K562 (cell line): ENCODE results near the gene SLC37A4. TPM values are rescaled to one million over a fixed set of nuclear protein-coding genes. Genes with fewer than 3 reads are reported as not detected.

Source experiments
- ARNT ChIP-seq, 2 experiments: fragments of 450-650 bp; IDR thresholded peaks; 2 replicates each; pipeline ENCODE4 v1.6.1; 2016; ENCODE audit warnings: mild to moderate bottlenecking in 1 of 2
- BDP1 ChIP-seq: IDR thresholded peaks from 3 replicates; pipeline ENCODE4 v1.6.1; 2011; ENCODE audit not compliant: insufficient read length, insufficient read depth
- CBX1 ChIP-seq: sonication (generic); IDR thresholded peaks from 2 replicates; pipeline ENCODE4 v1.6.1; 2016; ENCODE audit warnings: antibody characterized with exemption, low read depth, mild to moderate bottlenecking
- CBX3 ChIP-seq, 2 experiments: IDR thresholded peaks; 1 replicate in 1 of 2; 2 replicates in 1 of 2; pipeline ENCODE4 v1.6.1; 2012; ENCODE audit warnings: inconsistent platforms in 2 of 2, low read length in 2 of 2, borderline replicate concordance in 1 of 2, control low read depth in 1 of 2
- CHD1 ChIP-seq: fragments of 200-600 bp; sonication (generic); IDR thresholded peaks from one replicate; pipeline ENCODE4 v1.6.1; 2012; ENCODE audit warnings: mild to moderate bottlenecking, moderate library complexity, low read length, inconsistent platforms
- CHD2 ChIP-seq: IDR thresholded peaks from 2 replicates; pipeline ENCODE4 v1.6.1; 2011; ENCODE audit warnings: low read depth, low read length
- CREBBP ChIP-seq: IDR thresholded peaks from one replicate; pipeline ENCODE4 v1.6.1; 2012; ENCODE audit warnings: low read depth, mild to moderate bottlenecking, control low read depth, inconsistent platforms, low read length
- ETV1 ChIP-seq: fragments of 450-650 bp; conservative IDR thresholded peaks from 2 replicates; pipeline ENCODE4 v1.6.1; 2016; ENCODE audit warnings: missing genetic modification characterization, control low read depth, low read depth, missing compliant biosample characterization
- ETV5 ChIP-seq: sonication (generic); formaldehyde crosslinking; IDR thresholded peaks from 2 replicates; pipeline ENCODE4 v1.4.0; 2020; ENCODE audit warnings: low read depth, mild to moderate bottlenecking, missing genetic modification reagents
- HOXB6 ChIP-seq: fragments of 250-450 bp; sonication (Bioruptor Pico); IDR thresholded peaks from 2 replicates; pipeline ENCODE4 v1.5.1; 2022; ENCODE audit warnings: mild to moderate bottlenecking, borderline replicate concordance
- NFATC3 ChIP-seq: fragments of 450-650 bp; IDR thresholded peaks from 2 replicates; pipeline ENCODE4 v1.6.1; 2017; ENCODE audit warnings: mild to moderate bottlenecking
- NR2F6 ChIP-seq: fragments of 450-650 bp; formaldehyde crosslinking; IDR thresholded peaks from 2 replicates; pipeline ENCODE4 v1.4.0; 2020; ENCODE audit warnings: mild to moderate bottlenecking
- PML ChIP-seq: IDR thresholded peaks from 2 replicates; pipeline ENCODE4 v1.6.1; 2012; ENCODE audit warnings: low read length, inconsistent platforms
- RAD21 ChIP-seq, 2 experiments: fragments of 250-450 bp in 1 of 2; fragments of 450-650 bp in 1 of 2; sonication (Bioruptor Pico) in 1 of 2; formaldehyde crosslinking in 1 of 2; IDR thresholded peaks in 1 of 2; conservative IDR thresholded peaks in 1 of 2; 2 replicates each; pipeline versions ENCODE4 v1.4.0 to v1.8.0; 2020 to 2022; ENCODE audit warnings: mild to moderate bottlenecking in 2 of 2, moderate library complexity in 1 of 2
- SIRT6 ChIP-seq: IDR thresholded peaks from one replicate; pipeline ENCODE4 v1.6.1; 2012; ENCODE audit warnings: low read depth, mild to moderate bottlenecking, control low read depth, inconsistent platforms, low read length, moderate library complexity
- SMAD3 ChIP-seq: fragments of 450-650 bp; formaldehyde crosslinking; conservative IDR thresholded peaks from 2 replicates; pipeline ENCODE4 v1.4.0; 2020; ENCODE audit warnings: mild to moderate bottlenecking
- SPI1 ChIP-seq: IDR thresholded peaks from 2 replicates; pipeline ENCODE4 v1.6.1; 2011; ENCODE audit warnings: low read depth, low read length, control low read depth, borderline replicate concordance
- STAT5A ChIP-seq: IDR thresholded peaks from 2 replicates; pipeline ENCODE4 v1.6.1; 2012; ENCODE audit warnings: low read length, inconsistent platforms, borderline replicate concordance
- TAF9B ChIP-seq: fragments of 450-650 bp; IDR thresholded peaks from 2 replicates; pipeline ENCODE4 v1.6.1; 2018; ENCODE audit warnings: mild to moderate bottlenecking; ENCODE audit not compliant: partially characterized antibody
- ZFX ChIP-seq: sonication (generic); formaldehyde crosslinking; IDR thresholded peaks from 2 replicates; pipeline ENCODE4 v1.8.0; 2022; ENCODE audit warnings: mild to moderate bottlenecking, missing genetic modification reagents, moderate library complexity
- ZNF766 ChIP-seq: fragments of 200-800 bp; sonication (Bioruptor generic); conservative IDR thresholded peaks from 2 replicates; pipeline ENCODE4 v1.6.1; 2016; ENCODE audit warnings: missing genetic modification characterization, missing compliant biosample characterization
- ZNF778 ChIP-seq: fragments of 450-650 bp; formaldehyde crosslinking; IDR thresholded peaks from 2 replicates; pipeline ENCODE4 v1.4.0; 2020; ENCODE audit warnings: mild to moderate bottlenecking, moderate library complexity
- ZNF830 ChIP-seq: fragments of 250-450 bp; sonication (Bioruptor Pico); IDR thresholded peaks from 2 replicates; pipeline ENCODE4 v1.5.0; 2021; ENCODE audit warnings: mild to moderate bottlenecking
- polyA plus RNA-seq, 8 experiments: library from polyadenylated mRNA; depleted of rRNA in 4 of 8; stranded (reverse) in 5 of 8; unstranded in 3 of 8; fragments of >200 nt; fragmentation: Nextera tagmentation in 2 of 8; fragmentation: Illumina TruSeq in 1 of 8; extraction: Ambion mirVana in 2 of 8; extraction: Trizol in 1 of 8; gene quantifications; 2 replicates each; pipeline versions ENCODE4 v1.2.1 to v1.2.3, GENCODE V29; 2011 to 2014; ENCODE audit warnings: inconsistent platforms in 1 of 8, missing spikeins in 1 of 8
- total RNA-seq, 7 experiments: library from RNA; depleted of rRNA in 6 of 7; stranded (reverse); fragments of >200 nt in 6 of 7; fragmentation: Illumina TruSeq in 2 of 7; extraction: Trizol in 2 of 7; gene quantifications; 2 replicates each; pipeline versions ENCODE4 v1.2.1 to v1.2.3, GENCODE V29; 2011 to 2021; ENCODE audit warnings: low replicate concordance in 1 of 7
- TF ChIP-seq, protein P1 (sequence below): IDR thresholded peaks from 2 replicates; pipeline ENCODE4 v1.6.1; 2016; ENCODE audit warnings: missing genetic modification characterization, missing compliant biosample characterization
- TF ChIP-seq, protein P2 (sequence below), 2 experiments: fragments of 450-650 bp in 1 of 2; IDR thresholded peaks; 2 replicates each; pipeline ENCODE4 v1.6.1; 2011 to 2017; ENCODE audit warnings: low read depth in 2 of 2, antibody characterized with exemption in 1 of 2, borderline replicate concordance in 1 of 2, low read length in 1 of 2, mild to moderate bottlenecking in 1 of 2, mixed read lengths in 1 of 2; ENCODE audit not compliant: control insufficient read depth in 1 of 2

Gene SLC37A4
- total and polyA plus RNA-seq, 9 of the 15 experiments (the other 6 are each of a cell fraction or from before 2014, with no cell fraction given): 24.7 to 73.9 (median 40.7) TPM

DNA sequence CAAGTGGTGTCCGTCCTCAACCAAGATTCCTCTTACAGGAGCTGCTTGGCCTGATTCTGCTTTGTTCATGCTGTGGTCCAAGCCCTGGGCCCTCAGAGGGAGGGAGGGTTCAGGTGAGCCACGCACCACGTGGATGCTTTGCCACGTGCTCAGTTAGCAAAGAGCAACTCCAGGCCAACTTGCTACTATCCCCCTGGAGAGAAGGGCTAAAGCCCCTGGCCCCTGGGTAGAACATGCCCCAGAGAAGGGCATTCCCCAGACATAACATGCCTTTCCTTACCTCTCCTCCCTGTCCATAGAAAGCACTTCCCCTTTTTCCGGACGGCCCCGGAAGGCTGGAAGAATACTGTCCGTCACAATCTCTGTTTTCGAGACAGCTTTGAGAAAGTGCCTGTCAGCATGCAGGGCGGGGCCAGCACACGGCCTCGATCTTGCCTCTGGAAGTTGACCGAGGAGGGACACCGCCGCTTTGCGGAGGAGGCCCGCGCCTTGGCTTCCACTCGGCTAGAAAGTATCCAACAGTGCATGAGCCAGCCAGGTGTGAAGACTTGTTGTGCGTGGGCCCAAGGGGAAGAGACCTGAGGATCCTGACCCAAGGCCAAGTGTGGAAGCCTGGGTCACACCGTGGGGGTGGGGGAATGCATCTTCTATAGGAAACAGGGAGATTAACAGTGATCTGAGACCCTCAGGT lies 50.3 kb downstream of the SLC37A4 start (continued):
- TF ChIP-seq BDP1 (no peak), RAD21 (CRISPR knock-in tag; conservative IDR thresholded peaks at IDR 0.05 in 1 of 2, IDR thresholded peaks at IDR 0.05 in 1 of 2) (peak in 1 of 2 experiments; percentile 54; a peak in 3 of 4 replicates), ZNF830 (CRISPR knock-in tag) (no peak), SMAD3 (no peak; the same call in 1 of the 2 replicates), SIRT6 (no peak), ARNT (IDR thresholded peaks at IDR 0.05) (peak in 1 of 2 experiments; percentile 54; a peak in 2 of 4 replicates), HOXB6 (CRISPR knock-in tag) (peak; percentile 66; the same call in 1 of the 2 replicates), CBX3 (IDR thresholded peaks at IDR 0.05; ENCODE audit: borderline replicate concordance in 1 of 2, low read length in 2 of 2) (peak in 1 of 2 experiments; percentile 67; a peak in 1 of 3 replicates), STAT5A (no peak), CHD2 (no peak), PML (no peak; the same call in 1 of the 2 replicates), ZNF766 (CRISPR knock-in tag) (no peak), TAF9B (no peak), CBX1 (peak; percentile 61; the same call in 1 of the 2 replicates), NR2F6 (no peak), NFATC3 (no peak), ETV5 (CRISPR knock-in tag) (peak; percentile 70; the same call in 1 of the 2 replicates), CREBBP (no peak), SPI1 (peak; percentile 100), ZFX (peak; percentile 92), CHD1 (no peak), ETV1 (tag) (peak; percentile 80), ZNF778 (CRISPR knock-in tag) (no peak)
- TF ChIP-seq, protein P1, sequence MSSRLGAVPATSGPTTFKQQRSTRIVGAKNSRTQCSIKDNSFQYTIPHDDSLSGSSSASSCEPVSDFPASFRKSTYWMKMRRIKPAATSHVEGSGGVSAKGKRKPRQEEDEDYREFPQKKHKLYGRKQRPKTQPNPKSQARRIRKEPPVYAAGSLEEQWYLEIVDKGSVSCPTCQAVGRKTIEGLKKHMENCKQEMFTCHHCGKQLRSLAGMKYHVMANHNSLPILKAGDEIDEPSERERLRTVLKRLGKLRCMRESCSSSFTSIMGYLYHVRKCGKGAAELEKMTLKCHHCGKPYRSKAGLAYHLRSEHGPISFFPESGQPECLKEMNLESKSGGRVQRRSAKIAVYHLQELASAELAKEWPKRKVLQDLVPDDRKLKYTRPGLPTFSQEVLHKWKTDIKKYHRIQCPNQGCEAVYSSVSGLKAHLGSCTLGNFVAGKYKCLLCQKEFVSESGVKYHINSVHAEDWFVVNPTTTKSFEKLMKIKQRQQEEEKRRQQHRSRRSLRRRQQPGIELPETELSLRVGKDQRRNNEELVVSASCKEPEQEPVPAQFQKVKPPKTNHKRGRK (tag): no peak
- TF ChIP-seq, protein P2, sequence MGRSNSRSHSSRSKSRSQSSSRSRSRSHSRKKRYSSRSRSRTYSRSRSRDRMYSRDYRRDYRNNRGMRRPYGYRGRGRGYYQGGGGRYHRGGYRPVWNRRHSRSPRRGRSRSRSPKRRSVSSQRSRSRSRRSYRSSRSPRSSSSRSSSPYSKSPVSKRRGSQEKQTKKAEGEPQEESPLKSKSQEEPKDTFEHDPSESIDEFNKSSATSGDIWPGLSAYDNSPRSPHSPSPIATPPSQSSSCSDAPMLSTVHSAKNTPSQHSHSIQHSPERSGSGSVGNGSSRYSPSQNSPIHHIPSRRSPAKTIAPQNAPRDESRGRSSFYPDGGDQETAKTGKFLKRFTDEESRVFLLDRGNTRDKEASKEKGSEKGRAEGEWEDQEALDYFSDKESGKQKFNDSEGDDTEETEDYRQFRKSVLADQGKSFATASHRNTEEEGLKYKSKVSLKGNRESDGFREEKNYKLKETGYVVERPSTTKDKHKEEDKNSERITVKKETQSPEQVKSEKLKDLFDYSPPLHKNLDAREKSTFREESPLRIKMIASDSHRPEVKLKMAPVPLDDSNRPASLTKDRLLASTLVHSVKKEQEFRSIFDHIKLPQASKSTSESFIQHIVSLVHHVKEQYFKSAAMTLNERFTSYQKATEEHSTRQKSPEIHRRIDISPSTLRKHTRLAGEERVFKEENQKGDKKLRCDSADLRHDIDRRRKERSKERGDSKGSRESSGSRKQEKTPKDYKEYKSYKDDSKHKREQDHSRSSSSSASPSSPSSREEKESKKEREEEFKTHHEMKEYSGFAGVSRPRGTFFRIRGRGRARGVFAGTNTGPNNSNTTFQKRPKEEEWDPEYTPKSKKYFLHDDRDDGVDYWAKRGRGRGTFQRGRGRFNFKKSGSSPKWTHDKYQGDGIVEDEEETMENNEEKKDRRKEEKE (IDR thresholded peaks at IDR 0.05; ENCODE audit: borderline replicate concordance in 1 of 2, control insufficient read depth in 1 of 2, low read depth in 2 of 2, low read length in 1 of 2): 0 out of 4 replicates have a peak, but pooled peaks of 1 of the 2 experiments have one; percentile 40
